GM12874 (cell line): Measurements from ENCODE around the gene FZD1.

Experiments used
- CTCF ChIP-seq: IDR thresholded peaks from 2 replicates; pipeline ENCODE4 v1.5.1; 2011; ENCODE audit warnings: low read depth, mild to moderate bottlenecking, control low read depth, low read length, moderate library complexity; ENCODE audit not compliant: insufficient read depth

FZD1 gene

GRCh38 chr7:91316426-91316825 lies 52.2 kb downstream of the FZD1 start:
- no peak for TF ChIP-seq CTCF

GRCh38 chr7:91319351-91319750 lies 55.1 kb downstream of the FZD1 start:
- no peak for TF ChIP-seq CTCF

- no peak for TF ChIP-seq CTCF
These were observed 56.3 kb downstream of the FZD1 start for GRCh38 chr7:91320366-91321078.
